RPMI7951 (cell line): ENCODE results near the gene NPLOC4. TPM values are rescaled to one million over a fixed set of nuclear protein-coding genes. Genes with fewer than 3 reads are reported as not detected.
A peak's percentile ranks its signal among the peaks of the same experiment; 100 is the strongest.
"Not testable (repeated sequence)": the region's sequence is repeated elsewhere in the genome, so short reads cannot be mapped to it uniquely, and the experiment has no call there.

Experiments used
- DNase-seq: peaks from one replicate; pipeline ENCODE4 v3.0.0-alpha.2; 2012; ENCODE audit warnings: low read depth
- total RNA-seq: library from RNA; depleted of rRNA; stranded (reverse); fragments of >200 nt; shearing (Covaris generic); gene quantifications from 2 replicates; pipeline ENCODE4 v1.2.3, GENCODE V29; 2014

Gene NPLOC4
- total RNA-seq, 1 experiment from 2014 or later, result 26.9 TPM

DNA sequence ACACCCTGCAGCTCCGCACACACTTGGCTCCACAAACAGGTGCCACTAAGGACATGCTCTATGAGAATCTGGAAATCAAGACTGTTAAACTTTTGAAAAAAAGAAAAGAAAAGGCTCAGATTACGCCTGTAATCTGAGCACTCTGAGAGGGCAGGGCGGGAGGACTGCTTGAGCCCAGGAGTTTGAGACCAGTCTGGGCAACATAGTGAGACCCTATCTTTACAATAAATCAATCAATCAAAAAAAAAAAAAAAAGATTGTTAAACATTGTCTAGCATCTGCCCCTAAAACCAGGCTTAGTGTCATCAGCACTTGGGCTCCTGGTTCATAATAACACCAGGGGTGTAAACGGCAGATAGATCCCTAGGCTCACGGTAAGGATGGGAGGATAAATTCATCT lies 47.3 kb downstream of the NPLOC4 start:
- DNase-seq, result no peak

DNA sequence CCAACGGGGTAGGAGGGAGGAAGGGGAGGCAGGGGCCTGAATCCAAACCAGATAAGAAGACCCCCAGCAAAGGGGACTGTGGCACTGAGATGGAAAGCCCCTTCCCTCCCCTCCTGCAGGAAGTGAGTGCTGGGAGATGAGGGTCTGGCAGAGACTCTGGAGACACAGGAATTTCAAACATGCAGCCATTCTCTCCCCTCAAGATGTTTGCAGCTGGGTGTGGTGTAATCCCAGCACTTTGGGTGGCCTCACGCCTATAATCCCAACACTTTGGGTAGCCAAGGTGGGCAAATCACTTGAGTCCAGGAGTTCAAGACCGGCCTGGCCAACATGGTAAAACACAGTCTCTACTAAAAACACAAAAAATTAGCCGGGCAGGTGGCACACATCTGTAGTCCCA lies 50.8 kb downstream of the NPLOC4 start:
- DNase-seq, result no peak

DNA sequence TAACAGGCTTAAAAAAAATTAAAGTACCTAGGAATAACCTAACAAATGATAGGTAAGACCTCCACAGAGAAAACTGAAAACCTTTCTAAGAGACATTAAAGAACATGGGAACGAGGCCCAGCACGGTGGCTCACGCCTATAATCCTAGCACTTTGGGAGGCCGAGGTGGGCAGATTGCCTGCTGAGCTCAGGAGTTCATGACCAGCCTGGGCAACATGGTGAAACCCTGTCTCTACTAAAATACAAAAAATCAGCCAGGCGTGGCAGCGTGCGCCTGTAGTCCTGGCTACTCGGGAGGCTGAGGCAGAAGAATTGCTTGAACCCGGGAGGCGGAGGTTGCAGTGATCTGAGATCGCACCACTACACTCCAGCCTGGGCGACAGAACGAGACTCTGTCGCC lies 52.1 kb downstream of the NPLOC4 start:
- DNase-seq, result not testable (repeated sequence)

DNA sequence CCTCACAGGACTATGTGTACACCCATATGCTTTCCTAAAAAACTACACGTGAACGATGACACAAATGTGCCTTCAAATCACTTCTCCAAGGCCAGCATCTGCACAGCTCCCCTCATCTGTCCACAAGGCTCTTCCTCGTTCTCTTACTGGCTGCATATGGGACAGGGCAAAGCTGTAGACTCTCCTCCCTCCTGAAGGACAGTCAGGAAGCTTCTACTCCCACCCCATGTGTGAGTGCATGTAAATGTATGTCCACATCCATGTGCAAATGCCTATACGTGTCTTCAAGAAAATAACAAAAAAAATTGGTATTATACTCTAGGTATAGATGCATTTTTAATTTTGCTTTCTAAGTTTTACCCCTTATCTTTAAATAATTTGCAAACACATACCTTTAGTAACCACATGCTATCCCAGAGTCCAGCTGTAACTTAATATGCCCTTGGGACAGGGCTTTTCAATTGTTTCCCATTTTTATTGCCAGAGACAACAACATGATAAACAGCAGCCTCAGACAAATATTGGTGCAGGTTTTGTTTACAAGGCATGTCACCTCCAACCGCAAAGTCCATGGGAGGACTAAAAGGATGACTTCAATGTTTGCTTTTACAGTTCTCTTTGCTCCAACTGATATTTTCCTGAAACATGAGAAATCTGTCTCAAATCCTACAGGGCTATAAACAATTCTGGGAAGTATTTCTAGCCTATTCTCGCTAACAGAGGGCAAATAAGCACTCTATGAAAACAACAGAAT lies 53.1 kb downstream of the NPLOC4 start:
- no peak for DNase-seq

DNA sequence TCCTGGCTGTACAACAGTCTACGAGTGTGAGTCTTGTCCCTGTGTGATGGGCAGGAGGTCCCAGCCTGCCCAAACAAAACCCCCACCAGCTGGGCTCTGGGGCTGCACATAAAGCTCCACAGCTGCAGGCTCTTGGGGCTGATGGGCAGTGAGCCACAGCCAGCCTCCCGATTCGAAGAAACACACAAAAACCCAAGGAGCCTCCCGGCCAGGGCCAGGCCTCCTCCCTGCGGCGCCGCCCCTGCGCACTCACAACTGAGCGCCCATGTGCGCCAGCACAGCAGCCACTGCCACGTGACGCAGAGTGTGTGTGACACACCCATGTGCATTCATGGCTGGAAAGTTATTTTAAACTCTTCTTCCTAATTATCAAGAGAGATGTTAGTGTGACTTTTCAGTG lies 54.2 kb downstream of the NPLOC4 start:
- DNase-seq, result no peak

DNA sequence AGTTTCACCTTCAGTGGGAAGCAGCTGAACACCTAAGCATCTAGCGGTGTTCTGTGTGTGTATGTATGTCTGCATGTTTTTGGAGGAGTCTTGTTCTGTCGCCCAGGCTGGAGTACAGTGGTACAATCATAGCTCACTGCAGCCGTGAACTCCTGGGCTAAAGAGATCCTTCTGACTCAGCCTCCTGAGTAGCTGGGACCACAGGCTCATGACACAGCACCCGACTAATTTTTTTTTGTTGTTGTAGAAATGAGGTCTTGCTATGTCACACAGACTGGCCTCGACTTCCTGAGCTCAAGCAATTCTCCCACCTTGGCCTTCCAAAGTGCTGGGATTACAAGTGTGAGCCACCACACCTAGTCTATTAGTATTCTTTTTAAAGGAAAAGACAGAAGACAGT lies 54.6 kb downstream of the NPLOC4 start:
- no peak for DNase-seq

DNA sequence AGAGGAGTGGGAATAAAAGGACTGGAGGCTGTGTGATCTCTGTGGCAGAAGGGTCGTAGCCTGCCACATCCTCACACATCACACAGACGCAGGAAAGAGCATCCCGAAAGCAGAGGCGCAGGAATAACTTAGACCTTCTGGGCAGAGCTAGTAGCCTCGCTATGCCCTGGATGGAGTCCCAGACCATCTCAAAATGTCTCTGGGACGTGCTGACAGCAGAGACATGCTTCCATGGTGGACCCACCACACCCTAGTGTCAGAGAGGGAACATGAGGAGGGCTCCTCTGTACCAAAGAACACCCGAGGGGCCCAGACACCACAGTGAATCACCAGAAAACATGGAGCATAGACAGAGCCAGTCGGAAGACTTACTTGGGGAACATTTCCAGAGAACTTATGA lies 55.2 kb downstream of the NPLOC4 start:
- DNase-seq, result no peak

DNA sequence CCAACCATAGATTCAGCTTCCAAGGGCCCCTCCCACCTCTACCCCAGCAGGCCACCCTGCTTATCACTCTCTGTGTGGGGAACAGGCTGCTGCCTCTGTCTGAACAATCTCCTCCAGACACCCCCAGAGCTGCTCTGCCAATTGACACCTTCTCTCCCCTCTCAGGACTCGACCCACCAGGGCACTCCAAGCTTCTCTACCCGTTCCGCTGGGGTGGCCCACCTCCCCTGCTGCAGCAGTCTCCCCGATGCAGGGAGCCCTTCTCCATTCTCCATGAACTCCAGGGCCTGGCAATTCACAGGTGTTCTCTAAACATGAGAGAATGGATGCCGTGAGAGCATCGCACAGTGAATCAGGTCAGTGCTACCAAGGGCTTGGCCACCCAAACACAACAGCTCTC lies 56.4 kb downstream of the NPLOC4 start:
- no peak for DNase-seq

DNA sequence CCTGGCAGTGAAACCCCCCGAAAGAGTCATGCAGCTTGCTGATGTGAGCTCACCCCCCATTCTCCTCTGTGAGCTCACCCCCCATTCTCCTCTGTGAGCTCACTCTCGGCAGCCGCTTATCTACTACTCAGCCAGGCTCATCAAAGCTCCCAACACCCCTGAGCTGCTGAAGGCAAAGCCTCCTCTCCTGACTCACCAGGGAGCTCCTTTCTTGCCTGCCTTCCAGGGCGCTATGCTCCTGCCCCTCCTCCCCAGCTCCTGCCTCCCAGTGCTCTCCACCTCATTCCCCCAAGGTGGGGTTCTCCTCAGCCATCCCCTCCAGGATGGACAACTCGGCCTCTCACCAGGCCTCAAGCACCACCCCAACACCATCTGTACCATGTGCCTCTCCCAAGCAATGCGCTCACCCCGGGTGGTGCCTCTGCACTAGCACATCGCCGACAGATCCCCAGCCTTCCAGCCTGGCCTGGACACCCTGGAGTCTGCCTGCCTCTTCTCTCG lies 57.0 kb downstream of the NPLOC4 start:
- no peak for DNase-seq

DNA sequence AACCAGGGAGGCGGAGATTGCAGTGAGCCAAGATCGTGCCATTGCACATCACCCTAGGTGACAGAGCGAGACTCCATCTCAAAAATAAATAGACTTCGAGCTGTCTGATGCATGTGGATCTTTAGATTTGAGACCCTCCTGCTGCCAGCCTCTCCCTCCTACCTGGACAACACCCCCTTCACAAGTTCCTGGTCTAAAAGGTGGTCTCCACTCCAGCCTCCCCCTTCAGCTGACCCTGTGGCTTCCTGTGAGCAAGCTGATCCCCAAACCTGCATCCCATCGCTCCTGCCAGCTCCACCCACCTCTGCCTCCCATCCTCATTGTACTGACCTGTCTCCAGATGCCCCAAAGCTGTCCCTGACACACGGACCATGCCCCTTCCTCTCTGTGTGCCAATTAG lies 57.6 kb downstream of the NPLOC4 start:
- no peak for DNase-seq

DNA sequence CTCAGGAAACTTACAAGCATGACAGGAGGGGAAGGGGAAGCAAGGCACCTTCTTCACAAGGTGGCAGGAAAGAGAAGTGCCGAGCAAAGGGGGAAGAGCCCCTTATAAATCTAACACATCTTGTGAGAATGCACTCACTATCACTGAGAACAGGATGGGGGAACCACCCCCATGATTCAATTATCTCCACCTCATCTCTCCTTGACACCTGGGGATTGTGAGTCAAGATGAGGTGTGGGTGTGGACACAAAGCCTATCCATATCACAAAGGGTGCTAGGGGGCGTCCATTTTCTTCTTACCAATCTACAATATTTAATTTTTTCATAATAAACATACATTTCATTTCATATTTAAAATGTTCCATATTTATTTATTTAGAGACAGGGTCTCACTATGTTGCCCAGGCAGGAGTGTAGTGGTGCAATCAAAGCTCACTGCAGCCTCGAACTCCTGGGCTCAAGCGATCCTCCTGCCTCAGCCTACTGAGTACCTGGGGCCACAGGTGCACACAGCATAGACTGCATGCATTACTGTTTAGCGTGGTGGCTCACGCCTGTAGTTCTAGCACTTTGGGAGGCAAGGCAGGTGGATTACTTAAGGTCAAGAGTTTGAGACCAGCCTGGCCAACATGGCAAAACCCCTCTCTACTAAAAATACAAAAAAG lies 58.2 kb downstream of the NPLOC4 start:
- no peak for DNase-seq

DNA sequence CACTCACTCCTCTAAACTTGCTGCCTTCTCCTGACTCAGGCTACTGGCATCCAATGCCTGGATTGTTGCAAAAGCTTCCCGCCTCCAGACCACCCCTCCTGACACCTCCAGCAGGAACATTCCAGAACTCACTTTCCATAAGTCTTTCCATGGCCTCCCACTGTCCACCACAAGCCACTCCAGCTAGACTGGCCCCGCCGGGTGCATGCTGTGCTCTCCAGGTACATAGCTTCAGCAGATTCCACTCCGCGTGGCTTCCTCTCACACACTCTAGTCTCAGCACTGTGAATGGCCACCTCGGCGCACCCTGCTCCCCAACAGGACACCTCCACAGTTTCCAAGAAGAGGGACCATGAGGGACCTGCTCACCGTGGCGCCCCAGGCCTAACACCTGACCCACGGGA lies 58.9 kb downstream of the NPLOC4 start:
- DNase-seq, result no peak

DNA sequence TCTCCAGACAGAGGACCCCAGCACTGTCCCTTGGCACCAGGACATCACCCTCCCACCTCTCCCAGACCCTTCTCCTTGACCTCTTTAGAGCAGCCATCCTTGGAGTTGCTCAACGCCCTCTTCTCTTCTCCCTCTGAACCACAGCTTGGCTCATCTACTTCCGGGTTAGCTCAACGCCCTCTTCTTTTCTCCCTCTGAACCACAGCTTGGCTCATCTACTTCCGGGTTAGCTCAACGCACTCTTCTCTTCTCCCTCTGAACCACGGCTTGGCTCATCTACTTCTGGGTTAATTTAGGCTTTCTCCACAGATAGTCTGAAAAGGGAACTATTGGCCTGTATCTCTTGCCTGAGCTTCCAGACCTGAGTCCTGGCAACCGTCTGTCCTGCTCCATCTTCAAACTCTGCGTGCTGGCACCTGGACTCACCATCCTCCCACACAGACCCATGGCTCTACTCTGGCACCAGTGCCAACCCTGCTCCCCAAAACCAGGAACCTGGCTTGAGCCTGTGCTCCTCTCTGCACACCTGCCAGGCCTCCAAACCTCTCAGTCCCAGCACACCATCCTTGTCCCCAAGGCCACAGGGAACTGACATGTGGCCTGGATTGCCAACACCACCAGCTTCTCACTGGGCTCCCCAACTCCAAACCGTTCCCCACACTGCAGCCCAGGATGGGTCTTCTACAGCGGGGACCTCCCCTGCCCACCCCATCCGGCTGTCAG lies 59.5 kb downstream of the NPLOC4 start:
- no peak for DNase-seq

DNA sequence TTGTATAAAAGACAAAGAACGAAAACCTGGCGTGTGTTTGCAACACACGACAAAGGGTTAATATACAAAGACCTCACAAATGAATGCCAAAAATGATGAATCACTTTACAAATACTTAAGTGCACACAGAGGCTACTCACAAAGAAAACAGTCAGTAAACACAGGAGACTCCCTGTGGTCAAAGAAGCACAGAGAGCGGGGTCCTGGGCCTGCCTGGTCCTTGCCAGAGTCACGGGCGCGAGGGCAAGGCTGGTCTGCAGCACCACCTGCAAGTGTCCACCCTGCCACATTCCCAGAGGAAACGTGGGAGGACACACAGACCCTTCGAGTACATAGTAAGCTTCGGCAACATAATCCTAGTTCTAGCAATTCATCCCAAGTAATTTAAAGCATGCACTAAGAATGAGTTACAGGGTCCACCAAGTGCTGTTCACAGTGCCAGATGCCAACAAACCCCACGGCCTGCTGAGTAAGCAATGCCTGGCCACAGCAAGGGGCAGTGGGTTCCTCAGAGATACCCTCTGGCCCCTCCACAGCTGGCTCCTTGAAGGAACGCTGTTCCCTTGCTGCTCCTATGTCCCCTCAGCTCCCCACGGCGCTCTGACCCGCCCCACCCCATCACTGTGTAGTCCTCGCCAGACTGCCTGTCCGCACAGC lies 60.2 kb downstream of the NPLOC4 start:
- DNase-seq, result peak; percentile 68

DNA sequence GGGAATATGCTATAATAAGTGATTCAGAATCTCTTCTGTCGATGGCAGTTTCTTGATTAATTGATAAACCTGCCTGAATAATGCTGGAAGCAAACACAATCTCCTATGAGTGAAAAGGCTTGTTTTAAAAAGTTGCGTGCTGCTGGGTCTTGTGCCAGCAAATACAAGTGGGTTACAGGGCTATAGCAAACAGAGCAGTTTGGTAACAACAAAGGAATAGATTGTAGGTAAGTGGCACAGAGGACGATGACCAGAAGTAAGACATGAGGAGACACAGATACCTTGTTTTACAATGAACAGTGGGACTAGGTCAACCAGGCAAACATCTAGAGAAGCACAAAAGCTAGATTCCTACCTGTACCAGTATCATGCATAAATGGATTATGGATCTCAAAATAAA lies 61.1 kb downstream of the NPLOC4 start:
- DNase-seq, result no peak

DNA sequence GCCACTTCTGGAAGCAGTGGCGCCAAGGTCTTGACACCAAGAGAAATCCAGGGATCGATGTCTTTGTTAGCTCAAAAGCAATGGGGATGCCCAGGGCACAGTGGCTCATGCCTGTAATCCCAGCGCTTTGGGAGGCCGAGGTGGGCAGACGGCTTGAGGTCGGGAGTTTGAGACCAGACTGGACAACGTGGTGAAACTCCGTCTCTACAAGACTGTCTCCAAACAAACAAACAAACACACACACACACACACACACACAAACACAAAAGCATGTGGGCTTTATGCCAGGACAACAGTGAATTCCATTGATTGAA lies 62.3 kb downstream of the NPLOC4 start:
- DNase-seq, result no peak

DNA sequence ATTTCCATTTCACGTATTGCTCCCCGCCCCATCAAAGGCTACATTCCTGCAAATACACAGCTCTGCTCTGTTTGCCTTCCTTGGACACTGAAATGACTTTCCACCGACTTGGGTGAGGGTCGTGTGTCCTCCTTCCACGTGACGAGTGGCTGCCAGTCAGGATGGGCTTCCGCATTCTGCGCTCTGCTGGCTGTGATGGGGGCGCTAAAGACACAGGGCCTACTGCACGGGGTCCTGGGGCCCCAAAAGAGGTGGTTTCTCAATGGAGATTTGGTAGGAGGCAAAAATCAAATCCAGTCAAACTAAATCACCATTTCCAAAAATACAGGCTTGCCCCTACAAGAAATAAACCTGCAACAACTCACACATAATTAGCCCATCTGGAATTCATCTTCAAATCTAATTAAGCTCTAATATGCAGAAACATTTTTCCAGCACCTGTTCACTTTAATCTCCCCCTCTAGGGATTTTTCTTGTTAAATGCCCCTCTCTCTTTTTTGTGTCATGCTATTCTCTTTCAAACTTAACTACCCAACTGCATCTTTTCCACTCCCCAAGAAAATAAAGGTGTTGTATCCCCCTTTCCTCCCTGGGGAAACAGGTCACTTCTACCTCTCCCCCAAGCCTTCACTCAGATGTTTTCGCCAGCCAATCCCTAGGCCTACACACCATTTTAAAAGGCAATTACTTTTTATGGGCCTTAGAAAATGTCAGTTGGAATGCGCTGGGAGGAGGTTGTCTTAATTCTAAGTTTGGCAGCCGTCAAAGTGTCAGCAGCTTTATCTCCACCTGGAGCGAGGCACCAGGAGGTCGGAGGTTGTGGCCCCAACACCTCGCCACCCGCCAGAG lies 62.9 kb downstream of the NPLOC4 start:
- DNase-seq, result no peak

DNA sequence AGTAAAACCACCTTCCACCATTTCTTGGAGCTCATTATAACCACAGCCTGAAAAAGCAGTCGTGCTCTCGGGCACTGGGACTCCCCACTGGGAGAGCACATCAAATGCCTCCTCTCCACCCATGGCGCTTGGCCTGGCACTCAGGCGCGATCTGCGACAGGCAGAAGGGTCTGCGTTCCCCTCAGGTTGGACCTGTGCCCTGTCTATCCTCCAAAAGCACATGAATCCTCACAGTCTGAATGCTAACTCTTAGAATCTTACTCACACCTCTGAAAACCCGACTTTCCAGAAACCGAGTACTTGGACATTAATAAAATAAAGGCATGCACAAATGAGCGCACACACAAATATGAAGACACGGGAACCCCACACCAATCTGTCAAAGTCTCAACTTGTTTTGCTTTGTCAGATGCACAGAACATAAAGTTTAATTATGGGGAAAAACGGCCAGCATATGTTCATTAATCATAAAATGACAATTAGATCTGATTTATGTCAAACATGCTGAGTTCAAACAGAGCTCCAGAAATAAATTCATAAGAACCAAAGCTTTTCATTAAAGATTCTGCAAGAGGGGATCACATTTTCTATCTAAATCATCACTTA lies 64.2 kb downstream of the NPLOC4 start:
- no peak for DNase-seq

DNA sequence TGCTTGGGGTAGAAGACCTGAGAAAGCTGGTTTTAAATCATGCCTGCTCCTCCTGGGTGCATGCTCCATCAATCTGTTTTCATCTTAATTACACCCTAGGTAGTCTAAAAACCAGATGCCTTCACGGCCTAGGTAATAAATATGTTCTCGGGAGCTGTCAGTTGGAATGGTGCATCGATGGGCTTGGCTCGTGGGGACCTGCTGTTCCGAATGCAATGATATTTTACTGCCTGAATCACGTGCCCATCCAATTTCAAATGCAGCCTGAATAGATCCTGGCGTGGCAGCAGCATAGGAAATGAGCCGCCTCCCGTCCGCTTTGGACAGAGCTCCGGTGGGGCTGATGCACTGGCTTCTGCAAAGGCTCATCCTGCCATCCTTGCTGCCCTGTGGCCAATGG lies 65.9 kb downstream of the NPLOC4 start:
- no peak for DNase-seq

DNA sequence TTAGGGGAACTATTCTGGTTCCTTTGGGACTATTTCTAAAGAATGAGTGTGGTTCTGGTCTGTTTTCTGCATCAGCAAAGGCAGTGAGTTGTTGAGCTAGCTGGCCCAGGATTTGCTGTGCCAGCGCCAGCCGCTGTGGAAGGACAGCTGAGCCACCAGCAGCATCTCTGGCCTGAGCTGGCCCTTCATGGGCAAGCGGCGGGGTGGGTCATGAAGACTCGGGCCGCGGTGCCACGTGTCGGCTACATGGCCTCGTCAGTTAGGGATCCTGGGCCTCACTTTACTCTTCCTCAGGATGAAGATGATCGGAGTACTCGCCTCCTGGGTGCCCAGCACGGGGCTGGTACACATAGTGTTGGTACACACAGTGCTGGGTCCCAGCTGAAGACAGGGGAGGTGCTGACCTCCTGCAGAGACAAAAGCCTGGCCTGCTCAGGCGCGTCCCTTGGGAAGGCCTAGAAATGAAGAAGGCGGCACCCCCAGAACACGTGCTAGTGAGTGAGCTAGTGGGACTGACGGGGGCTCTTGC lies 66.9 kb downstream of the NPLOC4 start:
- no peak for DNase-seq

DNA sequence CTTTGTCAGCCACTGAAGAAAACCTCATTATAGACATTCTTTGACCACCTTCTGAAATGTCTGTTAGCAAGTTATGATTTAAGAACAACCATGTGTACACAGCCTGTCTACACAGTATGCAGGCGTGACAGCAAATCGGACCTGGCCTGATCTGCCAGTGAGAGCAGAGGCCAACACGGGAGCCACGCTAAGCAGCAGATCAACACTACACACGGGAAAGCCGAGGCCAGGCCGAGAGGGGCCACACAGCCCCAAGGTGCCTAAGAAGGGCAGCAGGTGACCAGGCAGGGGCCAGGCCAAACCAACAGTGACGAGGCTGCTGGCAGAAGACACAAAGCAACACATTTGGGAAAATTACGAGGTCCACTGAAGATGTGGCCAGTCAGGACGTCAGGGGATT lies 68.5 kb downstream of the NPLOC4 start:
- DNase-seq, result no peak
